ENCODE results near the gene MATK.

MATK gene

GRCh38 chr19:3801412-3802096 lies 15.4 kb upstream of the MATK start:
- H2BK5ac ChIP-seq (ENCODE audit: low read length), result no peak overlapping the region
- no peak overlapping the region for H2AK5ac ChIP-seq (ENCODE audit: low read length)
- no peak overlapping the region for H3K4me2 ChIP-seq (ENCODE audit: low read length)
- no CpG with 5 or more reads among the region's 46 CpGs for WGBS (ENCODE audit: extremely low coverage, insufficient coverage, low lambda C conversion rate)
- no peak overlapping the region for H3K27ac ChIP-seq (ENCODE audit: low read depth, low read length)
- no peak overlapping the region for H2BK15ac ChIP-seq (replicated peaks; ENCODE audit: low read depth)
- H3K18ac ChIP-seq (ENCODE audit: low read length), result no peak overlapping the region
- no peaks in the 10 kb centered on the region for H3K4me1 ChIP-seq (ENCODE audit: control insufficient read depth, low read depth, low read length)
- no peaks in the 10 kb centered on the region for H3K36me3 ChIP-seq (ENCODE audit: control insufficient read depth, insufficient read depth, low read length)
- no peak overlapping the region for H2BK120ac ChIP-seq (ENCODE audit: low read depth, low read length)
- H4K5ac ChIP-seq (ENCODE audit: low read length), result no peak overlapping the region
- H3K79me2 ChIP-seq (ENCODE audit: control insufficient read depth, insufficient read depth, low read length), result no peaks in the 10 kb centered on the region
- DNase-seq, result peak; percentile 69
- H3K23ac ChIP-seq (ENCODE audit: low read length), result no peak overlapping the region
- H3K4me3 ChIP-seq (ENCODE audit: low read length), result no peak overlapping the region
- no peak overlapping the region for H3K9ac ChIP-seq (ENCODE audit: low read length)
- no peak overlapping the region for H3K56ac ChIP-seq (ENCODE audit: low read length)
- peaks cover 2% of the 10 kb centered on the region for H3K27me3 ChIP-seq (ENCODE audit: insufficient read depth, low read length, poor library complexity)
- no peak overlapping the region for H3K4ac ChIP-seq (ENCODE audit: low read depth, low read length)
- H4K8ac ChIP-seq (ENCODE audit: low read depth, low read length), result no peak overlapping the region
- H3K79me1 ChIP-seq (ENCODE audit: low read length), result no peaks in the 10 kb centered on the region

- no peak overlapping the region for H4K5ac ChIP-seq (ENCODE audit: low read length)
- no peak overlapping the region for H3K18ac ChIP-seq (ENCODE audit: low read length)
- H3K79me2 ChIP-seq (ENCODE audit: control insufficient read depth, insufficient read depth, low read length), result no peaks in the 10 kb centered on the region
- no peak overlapping the region for H3K27ac ChIP-seq (ENCODE audit: low read depth, low read length)
- no peak overlapping the region for H2BK5ac ChIP-seq (ENCODE audit: low read length)
- DNase-seq, result no peak
- H3K27me3 ChIP-seq (ENCODE audit: insufficient read depth, low read length, poor library complexity), result peaks cover 2% of the 10 kb centered on the region
- H4K8ac ChIP-seq (ENCODE audit: low read depth, low read length), result no peak overlapping the region
- H3K9ac ChIP-seq (ENCODE audit: low read length), result no peak overlapping the region
- no peak overlapping the region for H3K56ac ChIP-seq (ENCODE audit: low read length)
- no CpG with 5 or more reads among the region's 21 CpGs for WGBS (ENCODE audit: extremely low coverage, insufficient coverage, low lambda C conversion rate)
- H2BK15ac ChIP-seq (replicated peaks; ENCODE audit: low read depth), result no peak overlapping the region
- H3K36me3 ChIP-seq (ENCODE audit: control insufficient read depth, insufficient read depth, low read length), result no peaks in the 10 kb centered on the region
- no peak overlapping the region for H3K4me3 ChIP-seq (ENCODE audit: low read length)
- H3K79me1 ChIP-seq (ENCODE audit: low read length), result no peaks in the 10 kb centered on the region
- H2AK5ac ChIP-seq (ENCODE audit: low read length), result no peak overlapping the region
- no peak overlapping the region for H3K4ac ChIP-seq (ENCODE audit: low read depth, low read length)
- H3K23ac ChIP-seq (ENCODE audit: low read length), result no peak overlapping the region
- no peak overlapping the region for H2BK120ac ChIP-seq (ENCODE audit: low read depth, low read length)
- H3K4me1 ChIP-seq (ENCODE audit: control insufficient read depth, low read depth, low read length), result no peaks in the 10 kb centered on the region
- no peak overlapping the region for H3K4me2 ChIP-seq (ENCODE audit: low read length)
These were observed 14.8 kb upstream of the MATK start for GRCh38 chr19:3800996-3801395.

DNA sequence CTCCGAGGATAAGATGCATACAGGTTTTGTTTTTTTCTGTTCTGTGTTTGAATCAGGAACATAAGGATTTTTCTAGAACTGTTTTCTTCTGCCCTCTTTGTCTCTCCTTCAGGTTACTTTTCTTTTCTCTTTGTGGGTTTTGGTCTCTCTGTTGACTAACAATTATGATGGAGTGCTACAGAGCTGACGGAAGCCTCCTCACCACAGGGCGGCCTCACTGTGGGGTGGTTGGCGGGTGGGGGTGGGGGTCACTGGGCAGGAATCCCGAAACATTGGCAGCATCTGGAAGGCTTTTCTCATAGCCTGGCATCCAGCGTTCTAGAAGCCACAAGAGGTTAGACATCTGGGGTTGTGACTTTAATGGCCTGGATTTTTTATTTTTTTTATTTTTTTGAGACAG lies 12.0 kb upstream of the MATK start:
- peaks cover 2% of the 10 kb centered on the region for H3K27me3 ChIP-seq (ENCODE audit: insufficient read depth, low read length, poor library complexity)
- no peak overlapping the region for H3K9ac ChIP-seq (ENCODE audit: low read length)
- no peak overlapping the region for H3K18ac ChIP-seq (ENCODE audit: low read length)
- no peak overlapping the region for H3K4ac ChIP-seq (ENCODE audit: low read depth, low read length)
- no peak overlapping the region for H4K8ac ChIP-seq (ENCODE audit: low read depth, low read length)
- no peak overlapping the region for H3K56ac ChIP-seq (ENCODE audit: low read length)
- no peak overlapping the region for H3K4me3 ChIP-seq (ENCODE audit: low read length)
- no peak overlapping the region for H3K23ac ChIP-seq (ENCODE audit: low read length)
- DNase-seq, result no peak
- no peaks in the 10 kb centered on the region for H3K79me2 ChIP-seq (ENCODE audit: control insufficient read depth, insufficient read depth, low read length)
- H3K4me1 ChIP-seq (ENCODE audit: control insufficient read depth, low read depth, low read length), result no peaks in the 10 kb centered on the region
- H2BK15ac ChIP-seq (replicated peaks; ENCODE audit: low read depth), result no peak overlapping the region
- no peak overlapping the region for H4K5ac ChIP-seq (ENCODE audit: low read length)
- H2BK5ac ChIP-seq (ENCODE audit: low read length), result no peak overlapping the region
- H3K36me3 ChIP-seq (ENCODE audit: control insufficient read depth, insufficient read depth, low read length), result no peaks in the 10 kb centered on the region
- H2BK120ac ChIP-seq (ENCODE audit: low read depth, low read length), result no peak overlapping the region
- no peak overlapping the region for H2AK5ac ChIP-seq (ENCODE audit: low read length)
- no peak overlapping the region for H3K27ac ChIP-seq (ENCODE audit: low read depth, low read length)
- H3K4me2 ChIP-seq (ENCODE audit: low read length), result no peak overlapping the region
- H3K79me1 ChIP-seq (ENCODE audit: low read length), result no peaks in the 10 kb centered on the region
- no CpG with 5 or more reads among the region's 6 CpGs for WGBS (ENCODE audit: extremely low coverage, insufficient coverage, low lambda C conversion rate)

DNA sequence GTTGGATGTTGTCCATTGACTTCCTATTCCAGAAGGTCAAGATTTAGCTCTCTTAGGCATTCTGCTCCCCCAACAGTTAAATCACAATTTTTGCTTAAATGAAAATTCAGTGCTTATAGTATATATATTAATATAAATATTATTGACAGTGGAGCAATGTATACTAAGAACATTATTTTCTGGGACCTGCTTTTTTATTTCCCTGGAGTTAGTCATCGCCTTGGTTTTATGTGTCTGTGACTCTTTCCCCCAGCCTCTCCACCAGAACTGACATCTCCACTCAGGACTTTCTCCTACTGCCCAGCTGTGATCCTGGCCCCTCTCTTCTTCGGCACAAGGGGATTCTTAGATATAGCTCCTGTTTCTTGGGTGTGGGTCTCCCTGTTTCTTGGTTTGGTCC lies 10.2 kb upstream of the MATK start:
- Histone ChIP-seq H3K36me3 (ENCODE audit: control insufficient read depth, insufficient read depth, low read length) (no peaks in the 10 kb centered on the region), H3K79me2 (ENCODE audit: control insufficient read depth, insufficient read depth, low read length) (no peaks in the 10 kb centered on the region), H3K4me2 (ENCODE audit: low read length) (no peak overlapping the region), H2BK15ac (replicated peaks; ENCODE audit: low read depth) (no peak overlapping the region), H2BK5ac (ENCODE audit: low read length) (no peak overlapping the region), H3K4me1 (ENCODE audit: control insufficient read depth, low read depth, low read length) (no peaks in the 10 kb centered on the region), H4K5ac (ENCODE audit: low read length) (no peak overlapping the region), H3K27me3 (ENCODE audit: insufficient read depth, low read length, poor library complexity) (peaks cover 2% of the 10 kb centered on the region), H3K23ac (ENCODE audit: low read length) (no peak overlapping the region), H4K8ac (ENCODE audit: low read depth, low read length) (no peak overlapping the region), H2AK5ac (ENCODE audit: low read length) (no peak overlapping the region), H3K27ac (ENCODE audit: low read depth, low read length) (no peak overlapping the region), H3K9ac (ENCODE audit: low read length) (no peak overlapping the region), H2BK120ac (ENCODE audit: low read depth, low read length) (no peak overlapping the region), H3K18ac (ENCODE audit: low read length) (no peak overlapping the region), H3K4me3 (ENCODE audit: low read length) (no peak overlapping the region), H3K56ac (ENCODE audit: low read length) (no peak overlapping the region), H3K4ac (ENCODE audit: low read depth, low read length) (no peak overlapping the region), H3K79me1 (ENCODE audit: low read length) (no peaks in the 10 kb centered on the region)
- WGBS (ENCODE audit: extremely low coverage, insufficient coverage, low lambda C conversion rate), result no CpG with 5 or more reads among the region's 2 CpGs
- no peak for DNase-seq

GRCh38 chr19:3793799-3794198 lies 7.6 kb upstream of the MATK start:
- Histone ChIP-seq H3K4me2 (ENCODE audit: low read length) (no peak overlapping the region), H3K27ac (ENCODE audit: low read depth, low read length) (no peak overlapping the region), H3K4ac (ENCODE audit: low read depth, low read length) (no peak overlapping the region), H2BK5ac (ENCODE audit: low read length) (no peak overlapping the region), H3K4me3 (ENCODE audit: low read length) (no peak overlapping the region), H4K5ac (ENCODE audit: low read length) (no peak overlapping the region), H3K9ac (ENCODE audit: low read length) (no peak overlapping the region), H3K36me3 (ENCODE audit: control insufficient read depth, insufficient read depth, low read length) (no peaks in the 10 kb centered on the region), H3K79me1 (ENCODE audit: low read length) (no peaks in the 10 kb centered on the region), H3K79me2 (ENCODE audit: control insufficient read depth, insufficient read depth, low read length) (no peaks in the 10 kb centered on the region), H2BK120ac (ENCODE audit: low read depth, low read length) (no peak overlapping the region), H3K56ac (ENCODE audit: low read length) (no peak overlapping the region), H3K4me1 (ENCODE audit: control insufficient read depth, low read depth, low read length) (no peaks in the 10 kb centered on the region), H2BK15ac (replicated peaks; ENCODE audit: low read depth) (no peak overlapping the region), H3K23ac (ENCODE audit: low read length) (no peak overlapping the region), H3K18ac (ENCODE audit: low read length) (no peak overlapping the region), H2AK5ac (ENCODE audit: low read length) (no peak overlapping the region), H3K27me3 (ENCODE audit: insufficient read depth, low read length, poor library complexity) (no peaks in the 10 kb centered on the region), H4K8ac (ENCODE audit: low read depth, low read length) (no peak overlapping the region)
- DNase-seq, result no peak
- WGBS (ENCODE audit: extremely low coverage, insufficient coverage, low lambda C conversion rate), result no CpG with 5 or more reads among the region's 3 CpGs

GRCh38 chr19:3792114-3792513 lies 5.9 kb upstream of the MATK start:
- H2BK120ac ChIP-seq (ENCODE audit: low read depth, low read length), result no peak overlapping the region
- H4K5ac ChIP-seq (ENCODE audit: low read length), result no peak overlapping the region
- no peak overlapping the region for H2BK15ac ChIP-seq (replicated peaks; ENCODE audit: low read depth)
- H3K36me3 ChIP-seq (ENCODE audit: control insufficient read depth, insufficient read depth, low read length), result no peaks in the 10 kb centered on the region
- no peaks in the 10 kb centered on the region for H3K27me3 ChIP-seq (ENCODE audit: insufficient read depth, low read length, poor library complexity)
- H2BK5ac ChIP-seq (ENCODE audit: low read length), result no peak overlapping the region
- no CpG with 5 or more reads among the region's 3 CpGs for WGBS (ENCODE audit: extremely low coverage, insufficient coverage, low lambda C conversion rate)
- H2AK5ac ChIP-seq (ENCODE audit: low read length), result no peak overlapping the region
- H3K27ac ChIP-seq (ENCODE audit: low read depth, low read length), result no peak overlapping the region
- no peaks in the 10 kb centered on the region for H3K4me1 ChIP-seq (ENCODE audit: control insufficient read depth, low read depth, low read length)
- H3K4me3 ChIP-seq (ENCODE audit: low read length), result no peak overlapping the region
- H3K9ac ChIP-seq (ENCODE audit: low read length), result no peak overlapping the region
- no peak for DNase-seq
- H3K4ac ChIP-seq (ENCODE audit: low read depth, low read length), result no peak overlapping the region
- no peaks in the 10 kb centered on the region for H3K79me1 ChIP-seq (ENCODE audit: low read length)
- no peak overlapping the region for H4K8ac ChIP-seq (ENCODE audit: low read depth, low read length)
- no peaks in the 10 kb centered on the region for H3K79me2 ChIP-seq (ENCODE audit: control insufficient read depth, insufficient read depth, low read length)
- H3K56ac ChIP-seq (ENCODE audit: low read length), result no peak overlapping the region
- H3K4me2 ChIP-seq (ENCODE audit: low read length), result no peak overlapping the region
- no peak overlapping the region for H3K23ac ChIP-seq (ENCODE audit: low read length)
- H3K18ac ChIP-seq (ENCODE audit: low read length), result no peak overlapping the region
